Measurements from ENCODE around the gene MSX2.

DNA sequence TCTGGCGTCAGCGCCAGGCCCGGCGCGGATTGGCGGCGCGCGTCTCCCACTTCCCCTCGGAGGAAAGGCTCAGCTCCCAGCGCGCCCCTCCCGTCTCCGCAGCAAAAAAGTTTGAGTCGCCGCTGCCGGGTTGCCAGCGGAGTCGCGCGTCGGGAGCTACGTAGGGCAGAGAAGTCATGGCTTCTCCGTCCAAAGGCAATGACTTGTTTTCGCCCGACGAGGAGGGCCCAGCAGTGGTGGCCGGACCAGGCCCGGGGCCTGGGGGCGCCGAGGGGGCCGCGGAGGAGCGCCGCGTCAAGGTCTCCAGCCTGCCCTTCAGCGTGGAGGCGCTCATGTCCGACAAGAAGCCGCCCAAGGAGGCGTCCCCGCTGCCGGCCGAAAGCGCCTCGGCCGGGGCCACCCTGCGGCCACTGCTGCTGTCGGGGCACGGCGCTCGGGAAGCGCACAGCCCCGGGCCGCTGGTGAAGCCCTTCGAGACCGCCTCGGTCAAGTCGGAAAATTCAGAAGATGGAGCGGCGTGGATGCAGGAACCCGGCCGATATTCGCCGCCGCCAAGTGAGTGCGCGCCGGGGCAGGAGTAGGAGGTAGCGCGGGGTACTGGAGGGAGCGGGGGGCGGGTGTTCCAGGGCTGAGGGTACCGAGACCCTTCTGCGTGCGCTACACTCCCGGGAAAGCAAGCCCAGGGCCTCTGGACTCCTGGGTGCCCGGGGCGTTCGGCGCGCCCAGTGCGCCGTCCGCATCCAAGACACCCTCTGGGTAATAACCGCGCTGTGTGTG lies at the start of gene MSX2:
- TF ChIP-seq JUNB (IDR thresholded peaks at IDR 0.05; ENCODE audit: unreplicated experiment) (no peak), POLR2AphosphoS5 (IDR thresholded peaks at IDR 0.05; ENCODE audit: low read depth) (no peak), EZH2 (IDR thresholded peaks at IDR 0.05; ENCODE audit: low read depth, unreplicated experiment) (peak; percentile 86), STAT1 (IDR thresholded peaks at IDR 0.05; ENCODE audit: unreplicated experiment) (no peak)
- TF ChIP-seq, protein P1, sequence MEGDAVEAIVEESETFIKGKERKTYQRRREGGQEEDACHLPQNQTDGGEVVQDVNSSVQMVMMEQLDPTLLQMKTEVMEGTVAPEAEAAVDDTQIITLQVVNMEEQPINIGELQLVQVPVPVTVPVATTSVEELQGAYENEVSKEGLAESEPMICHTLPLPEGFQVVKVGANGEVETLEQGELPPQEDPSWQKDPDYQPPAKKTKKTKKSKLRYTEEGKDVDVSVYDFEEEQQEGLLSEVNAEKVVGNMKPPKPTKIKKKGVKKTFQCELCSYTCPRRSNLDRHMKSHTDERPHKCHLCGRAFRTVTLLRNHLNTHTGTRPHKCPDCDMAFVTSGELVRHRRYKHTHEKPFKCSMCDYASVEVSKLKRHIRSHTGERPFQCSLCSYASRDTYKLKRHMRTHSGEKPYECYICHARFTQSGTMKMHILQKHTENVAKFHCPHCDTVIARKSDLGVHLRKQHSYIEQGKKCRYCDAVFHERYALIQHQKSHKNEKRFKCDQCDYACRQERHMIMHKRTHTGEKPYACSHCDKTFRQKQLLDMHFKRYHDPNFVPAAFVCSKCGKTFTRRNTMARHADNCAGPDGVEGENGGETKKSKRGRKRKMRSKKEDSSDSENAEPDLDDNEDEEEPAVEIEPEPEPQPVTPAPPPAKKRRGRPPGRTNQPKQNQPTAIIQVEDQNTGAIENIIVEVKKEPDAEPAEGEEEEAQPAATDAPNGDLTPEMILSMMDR (conservative IDR thresholded peaks at IDR 0.05; ENCODE audit: low read depth in 2 of 2), result no peak
- TF ChIP-seq, protein P2, sequence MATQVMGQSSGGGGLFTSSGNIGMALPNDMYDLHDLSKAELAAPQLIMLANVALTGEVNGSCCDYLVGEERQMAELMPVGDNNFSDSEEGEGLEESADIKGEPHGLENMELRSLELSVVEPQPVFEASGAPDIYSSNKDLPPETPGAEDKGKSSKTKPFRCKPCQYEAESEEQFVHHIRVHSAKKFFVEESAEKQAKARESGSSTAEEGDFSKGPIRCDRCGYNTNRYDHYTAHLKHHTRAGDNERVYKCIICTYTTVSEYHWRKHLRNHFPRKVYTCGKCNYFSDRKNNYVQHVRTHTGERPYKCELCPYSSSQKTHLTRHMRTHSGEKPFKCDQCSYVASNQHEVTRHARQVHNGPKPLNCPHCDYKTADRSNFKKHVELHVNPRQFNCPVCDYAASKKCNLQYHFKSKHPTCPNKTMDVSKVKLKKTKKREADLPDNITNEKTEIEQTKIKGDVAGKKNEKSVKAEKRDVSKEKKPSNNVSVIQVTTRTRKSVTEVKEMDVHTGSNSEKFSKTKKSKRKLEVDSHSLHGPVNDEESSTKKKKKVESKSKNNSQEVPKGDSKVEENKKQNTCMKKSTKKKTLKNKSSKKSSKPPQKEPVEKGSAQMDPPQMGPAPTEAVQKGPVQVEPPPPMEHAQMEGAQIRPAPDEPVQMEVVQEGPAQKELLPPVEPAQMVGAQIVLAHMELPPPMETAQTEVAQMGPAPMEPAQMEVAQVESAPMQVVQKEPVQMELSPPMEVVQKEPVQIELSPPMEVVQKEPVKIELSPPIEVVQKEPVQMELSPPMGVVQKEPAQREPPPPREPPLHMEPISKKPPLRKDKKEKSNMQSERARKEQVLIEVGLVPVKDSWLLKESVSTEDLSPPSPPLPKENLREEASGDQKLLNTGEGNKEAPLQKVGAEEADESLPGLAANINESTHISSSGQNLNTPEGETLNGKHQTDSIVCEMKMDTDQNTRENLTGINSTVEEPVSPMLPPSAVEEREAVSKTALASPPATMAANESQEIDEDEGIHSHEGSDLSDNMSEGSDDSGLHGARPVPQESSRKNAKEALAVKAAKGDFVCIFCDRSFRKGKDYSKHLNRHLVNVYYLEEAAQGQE (IDR thresholded peaks at IDR 0.05; ENCODE audit: unreplicated experiment), result no peak
